RKO (cell line): Measurements from ENCODE around the gene TMEM178B.
"Not testable (repeated sequence)": the region's sequence is repeated elsewhere in the genome, so short reads cannot be mapped to it uniquely, and the experiment has no call there.

Experiments used
- DNase-seq: peaks from one replicate; pipeline ENCODE4 v3.0.0-alpha.2; 2016; ENCODE audit warnings: low spot score

TMEM178B gene

DNA sequence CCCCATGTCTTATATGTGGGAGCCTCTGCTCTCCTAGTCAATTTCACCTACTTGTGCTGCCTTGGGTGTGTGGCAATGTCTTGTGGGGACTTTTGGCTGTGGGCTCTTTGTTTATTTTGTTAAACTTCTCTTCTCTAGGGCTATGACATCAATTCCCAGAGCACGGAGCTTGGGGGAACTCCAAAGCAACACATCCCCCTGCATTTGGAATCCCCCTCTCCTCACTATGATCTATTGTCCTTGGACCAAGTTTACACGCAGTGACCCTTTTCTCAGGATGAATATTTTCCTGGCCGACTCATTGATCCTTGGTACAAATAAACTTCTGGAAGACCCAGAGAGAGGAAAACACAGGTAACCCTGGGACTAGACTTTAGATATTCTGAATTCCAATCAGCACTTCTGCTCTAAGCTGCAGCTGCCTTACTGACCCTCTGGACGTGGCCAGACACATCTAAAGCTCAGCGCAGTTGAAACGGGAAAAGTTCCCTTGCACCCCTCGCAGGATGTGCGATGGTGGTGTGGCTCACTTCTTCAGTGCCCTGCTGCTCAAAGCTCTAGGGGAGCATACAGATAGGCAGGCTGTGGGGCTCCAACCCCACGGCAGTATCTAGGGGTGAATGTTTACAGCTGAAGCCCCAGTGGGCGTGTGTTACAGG, 110.8 kb downstream of the TMEM178B start:
- DNase-seq, result no peak

DNA sequence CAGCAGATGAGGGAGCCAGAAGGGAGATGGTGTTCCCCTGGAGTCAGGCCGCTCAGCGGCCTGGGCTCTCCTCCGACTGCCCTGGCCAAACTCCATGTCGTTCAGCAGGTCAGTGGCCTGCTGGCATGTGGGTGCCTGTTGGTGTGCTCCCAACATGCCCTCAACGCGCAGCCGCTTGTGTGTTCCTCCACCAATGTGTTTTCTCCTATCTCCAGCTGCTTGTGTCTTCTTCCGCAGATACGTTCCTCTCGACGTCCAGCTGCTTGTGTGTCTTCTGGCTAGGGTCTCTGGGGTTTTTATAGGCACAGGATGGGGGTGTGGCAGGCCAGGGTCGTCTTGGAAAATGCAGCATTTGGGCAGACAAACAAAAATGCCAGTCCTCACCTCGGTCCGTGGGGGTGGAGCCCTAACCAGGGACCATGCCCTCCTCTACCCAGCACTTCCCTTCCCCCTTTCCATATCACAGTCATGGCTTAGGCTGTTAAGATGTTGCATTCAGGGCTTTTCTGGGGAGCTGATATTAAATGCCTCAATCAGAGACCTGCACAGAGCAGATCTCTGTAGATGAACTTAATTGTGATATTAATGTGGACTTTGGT, 111.6 kb downstream of the TMEM178B start:
- DNase-seq, result no peak

DNA sequence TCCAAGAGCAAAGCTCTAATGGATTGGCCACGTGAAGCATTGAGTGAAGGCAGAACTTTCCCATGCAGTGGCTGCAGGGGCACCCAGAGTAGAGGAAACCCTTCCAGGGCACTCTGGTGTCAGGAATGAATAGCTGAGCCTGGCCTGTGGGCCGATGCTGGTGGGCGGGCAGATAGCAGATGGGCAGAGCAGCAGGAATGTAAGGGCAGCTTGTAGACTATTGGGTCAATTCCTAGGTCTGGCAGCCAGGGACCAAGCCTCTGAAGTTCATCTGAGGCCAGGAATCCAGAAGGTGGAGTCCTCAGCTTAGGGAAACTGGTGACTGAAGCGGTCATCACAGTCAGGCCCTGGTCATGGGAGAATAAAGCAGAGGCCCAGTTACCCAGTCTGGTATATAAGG, 115.4 kb downstream of the TMEM178B start:
- no peak for DNase-seq

DNA sequence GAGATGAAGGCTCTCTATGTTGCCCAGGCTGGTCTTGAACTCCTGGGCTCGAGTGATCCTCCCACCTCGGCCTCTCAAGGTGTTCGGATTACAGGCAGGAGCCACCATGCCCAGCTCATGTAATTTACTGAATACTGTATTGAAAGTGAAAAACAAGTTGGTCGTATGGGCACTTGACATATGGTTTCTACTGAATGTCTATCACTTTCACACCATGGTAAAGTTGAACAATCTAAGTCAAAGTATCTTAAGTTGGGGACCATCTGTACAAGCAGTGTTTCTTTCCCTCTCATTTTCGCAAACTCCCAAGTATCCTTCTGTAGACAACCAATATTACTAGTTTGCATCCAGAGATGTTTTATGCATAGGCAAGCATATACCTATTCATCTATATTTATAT, 116.6 kb downstream of the TMEM178B start:
- no peak for DNase-seq

DNA sequence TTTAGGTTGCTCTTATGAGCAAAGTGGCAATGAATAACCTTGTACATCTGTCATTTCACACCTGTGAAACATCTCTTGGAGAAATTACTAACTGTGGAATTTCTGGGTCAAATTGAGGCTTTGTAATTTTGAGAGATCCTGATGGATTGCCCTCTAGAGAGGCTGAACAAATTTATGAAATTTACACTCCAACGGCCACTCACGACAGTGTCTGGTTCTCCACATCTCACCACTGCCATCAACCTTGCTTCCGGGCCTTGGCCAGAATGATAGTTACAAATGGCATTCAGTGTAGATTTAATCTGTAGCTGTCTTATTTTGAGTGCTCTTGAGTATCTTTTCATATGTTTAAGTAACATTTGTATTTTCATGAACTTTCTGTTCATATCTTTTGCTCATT, 117.4 kb downstream of the TMEM178B start:
- DNase-seq, result no peak

DNA sequence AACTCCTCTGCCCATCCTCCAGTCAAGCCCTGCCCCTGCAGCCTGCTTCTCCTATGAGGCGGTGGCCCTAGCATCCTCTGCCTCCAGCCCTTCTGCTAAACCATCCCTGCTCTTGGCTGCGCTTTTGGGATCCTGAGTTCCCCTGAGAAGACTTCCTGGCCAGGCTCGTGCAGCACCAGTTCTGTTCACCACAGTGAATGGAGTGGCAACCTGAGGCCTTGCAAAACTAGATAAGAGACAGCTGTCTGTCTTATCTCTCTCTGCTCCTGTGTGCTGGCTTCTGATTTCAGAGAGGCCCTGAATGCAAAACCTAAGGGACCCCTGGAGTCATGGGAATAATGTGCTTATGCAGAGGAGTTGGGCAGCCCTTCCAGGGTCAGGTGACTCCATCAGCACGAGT, 119.2 kb downstream of the TMEM178B start:
- no peak for DNase-seq

DNA sequence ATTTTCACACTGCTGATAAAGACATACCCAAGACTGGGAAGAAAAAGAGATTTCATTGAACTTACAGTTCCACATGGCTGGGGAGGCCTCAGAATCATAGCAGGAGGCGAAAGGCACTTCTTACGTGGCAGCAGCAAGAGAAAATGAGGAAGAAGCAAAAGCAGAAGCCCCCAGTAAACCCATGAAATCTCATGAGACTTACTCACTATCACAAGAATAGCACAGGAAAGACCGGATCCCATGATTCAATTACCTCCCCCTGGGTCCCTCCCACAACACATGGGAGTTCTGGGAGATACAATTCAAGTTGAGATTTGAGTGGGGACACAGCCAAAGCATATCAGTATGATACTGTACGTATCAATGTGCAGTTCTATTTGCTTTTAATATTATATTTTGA, 121.9 kb downstream of the TMEM178B start:
- DNase-seq, result not testable (repeated sequence)

DNA sequence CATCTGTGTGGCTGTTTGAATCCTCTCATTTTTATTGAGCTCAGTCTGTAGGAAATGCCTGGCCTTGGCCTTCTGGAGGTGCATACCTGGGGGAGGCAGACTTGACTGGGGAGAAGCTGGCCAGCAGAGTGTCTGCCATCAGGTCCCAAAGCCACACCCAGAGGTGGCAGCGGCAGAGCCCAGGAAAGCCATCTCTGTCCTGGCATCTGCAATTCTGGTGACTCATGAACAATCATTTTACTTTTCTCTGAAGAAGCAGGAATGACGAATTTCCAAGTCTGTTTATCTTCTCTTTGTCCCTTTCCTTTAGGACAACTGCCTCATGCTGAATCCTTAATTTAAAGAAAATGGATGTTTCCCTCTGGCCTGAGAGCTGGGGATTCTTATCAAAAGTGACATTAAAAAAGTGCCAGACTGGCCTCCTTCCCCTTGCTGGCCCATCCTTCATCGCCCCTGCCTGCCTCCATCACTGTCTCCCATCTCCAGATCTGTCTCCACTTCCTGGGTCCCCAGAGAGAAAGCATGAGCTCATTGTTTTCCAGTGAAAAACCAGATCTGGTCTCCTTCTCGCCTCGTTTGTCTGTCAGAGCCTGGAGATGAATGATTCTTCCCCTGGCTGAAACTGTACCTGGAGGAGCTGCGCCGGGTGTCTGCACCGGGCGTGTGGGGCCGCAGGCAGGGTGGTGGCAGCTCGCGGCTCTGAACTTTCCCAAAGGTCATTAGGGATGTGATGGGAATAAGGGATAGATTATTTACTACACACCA, 124.5 kb downstream of the TMEM178B start:
- peak; percentile 32 for DNase-seq

DNA sequence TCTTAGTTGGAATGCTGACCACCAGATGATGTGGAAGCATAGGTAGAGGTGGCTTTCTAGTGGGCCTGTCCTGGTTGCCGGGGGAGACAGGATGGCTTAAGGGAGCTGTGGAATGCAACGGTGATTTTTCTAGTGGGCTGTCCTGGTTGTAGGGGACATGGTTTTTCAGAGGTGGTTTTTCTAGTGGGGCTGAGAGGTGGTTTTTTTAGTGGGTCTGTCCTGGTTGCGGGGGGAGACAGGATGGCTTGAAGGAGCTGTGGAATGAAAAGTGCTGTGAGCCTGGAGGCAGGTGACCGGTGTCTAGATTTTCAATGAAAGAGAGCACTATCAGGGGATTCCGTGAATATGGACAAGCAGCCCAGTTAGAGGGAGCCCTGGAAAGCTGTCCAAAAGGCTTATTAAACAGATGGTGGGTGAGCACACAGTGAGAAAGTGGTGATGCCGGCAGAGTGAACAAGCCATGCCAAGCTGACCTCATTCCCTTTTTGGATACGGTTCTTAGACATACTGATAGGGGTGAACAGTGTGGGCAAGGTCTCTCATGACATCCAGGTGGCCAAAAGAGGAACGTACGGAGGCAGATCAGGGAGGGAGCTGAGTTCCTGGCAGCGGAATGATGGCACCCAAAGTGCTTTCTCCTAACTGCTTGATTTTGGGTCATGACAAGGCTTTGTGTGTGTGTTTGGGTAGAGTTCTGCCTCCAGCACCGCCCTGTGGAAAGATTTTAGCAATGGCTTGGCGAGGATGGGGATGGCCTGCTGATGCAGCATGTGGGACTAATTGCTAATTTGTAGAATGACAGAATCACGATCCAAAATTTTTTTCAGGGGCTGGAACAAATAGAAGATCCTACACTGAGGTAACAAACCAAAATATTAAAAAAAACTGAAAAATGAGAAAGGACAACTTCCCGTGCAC, 126.6 kb downstream of the TMEM178B start:
- no peak for DNase-seq

DNA sequence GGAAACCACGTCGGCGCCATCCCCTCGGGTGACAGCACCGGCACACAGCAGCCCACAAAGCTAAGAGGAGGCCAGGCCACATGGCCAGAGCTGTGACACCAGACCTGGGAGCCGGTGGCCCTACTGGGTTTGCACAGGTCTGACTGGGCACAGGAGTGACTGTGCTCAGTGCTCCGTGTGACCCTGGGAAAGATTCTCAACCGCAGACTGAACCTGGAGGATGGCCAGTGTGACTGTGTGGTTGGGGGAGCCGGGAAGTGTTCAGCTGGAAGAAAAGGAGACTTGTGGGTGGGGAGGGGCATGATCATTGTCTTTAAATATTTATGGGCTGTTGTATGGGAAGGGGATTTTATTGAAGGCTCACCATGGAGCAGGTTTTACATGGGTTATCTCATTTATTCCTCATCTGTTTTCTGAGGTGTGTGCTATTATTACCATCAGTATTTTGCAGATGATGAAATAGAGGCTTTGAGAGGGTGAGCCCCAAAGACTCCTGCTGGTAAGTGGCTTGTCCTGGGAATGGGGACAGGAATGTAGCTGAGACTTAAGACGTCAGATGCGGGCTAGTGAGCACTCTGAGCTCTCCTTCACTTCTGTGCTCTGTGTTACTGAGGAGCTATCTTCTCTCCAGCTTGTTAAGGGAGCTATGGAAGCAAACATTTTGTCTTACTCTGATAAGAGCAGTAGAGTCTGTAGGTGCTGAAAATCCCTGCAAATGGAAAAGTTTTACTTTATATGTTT, 127.5 kb downstream of the TMEM178B start:
- no peak for DNase-seq

DNA sequence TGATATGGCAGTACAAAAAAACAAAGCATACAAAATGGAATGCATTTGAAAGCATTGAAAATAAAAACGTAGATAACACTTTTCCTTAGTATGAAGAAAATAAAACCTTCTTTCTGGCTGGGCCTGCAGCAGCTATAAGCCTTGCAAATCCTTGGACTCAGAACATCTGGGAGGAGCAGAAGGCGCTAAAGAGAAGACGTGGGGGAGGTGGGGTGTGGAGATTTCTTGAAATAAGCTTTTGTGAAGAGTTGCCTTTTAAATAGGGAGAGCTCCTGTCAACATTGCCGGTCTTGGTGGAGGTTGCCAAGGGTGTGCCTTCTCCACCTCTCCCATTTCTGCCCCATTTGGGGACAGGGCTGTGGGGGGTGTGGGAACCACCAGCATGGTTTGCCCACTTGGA, 128.7 kb downstream of the TMEM178B start:
- no peak for DNase-seq

DNA sequence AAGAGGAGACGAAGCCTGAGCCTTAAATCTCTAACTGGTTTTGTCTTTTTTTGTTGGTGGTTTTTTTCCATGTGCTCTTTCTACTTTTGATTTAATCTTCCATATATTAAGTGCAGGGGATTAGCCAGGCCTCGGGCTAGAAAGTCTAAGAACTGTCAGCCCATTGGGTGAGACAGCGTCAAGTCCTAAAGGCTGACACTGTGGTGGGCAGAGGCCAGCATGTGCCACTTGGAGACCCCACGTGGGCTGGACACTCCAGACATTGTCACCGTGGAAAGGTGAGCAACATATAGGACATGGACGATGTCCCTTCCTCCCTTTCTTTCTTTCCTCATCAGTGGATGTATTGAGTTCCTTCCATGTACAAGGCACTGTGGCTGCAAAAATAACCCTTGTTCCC, 129.3 kb downstream of the TMEM178B start:
- DNase-seq, result no peak

DNA sequence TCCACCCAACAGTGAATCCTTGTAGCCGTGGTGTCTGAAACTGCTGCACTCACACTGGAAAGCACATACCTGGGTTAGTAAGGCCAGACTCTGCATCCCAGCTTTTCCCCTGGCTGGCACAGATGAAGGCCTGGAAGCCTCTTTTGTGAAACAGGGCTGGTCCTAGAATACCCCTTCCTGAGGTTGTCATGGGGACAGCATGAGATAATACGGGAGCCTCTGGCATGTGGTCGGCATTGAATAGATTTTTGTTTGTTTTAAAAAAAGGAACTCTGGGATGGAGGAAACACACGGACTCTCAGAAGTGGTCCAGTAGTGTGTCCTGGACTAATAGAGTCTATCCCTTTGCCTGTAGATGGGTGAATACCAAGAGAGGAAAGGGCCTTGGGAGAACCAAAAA, 129.7 kb downstream of the TMEM178B start:
- DNase-seq, result no peak

DNA sequence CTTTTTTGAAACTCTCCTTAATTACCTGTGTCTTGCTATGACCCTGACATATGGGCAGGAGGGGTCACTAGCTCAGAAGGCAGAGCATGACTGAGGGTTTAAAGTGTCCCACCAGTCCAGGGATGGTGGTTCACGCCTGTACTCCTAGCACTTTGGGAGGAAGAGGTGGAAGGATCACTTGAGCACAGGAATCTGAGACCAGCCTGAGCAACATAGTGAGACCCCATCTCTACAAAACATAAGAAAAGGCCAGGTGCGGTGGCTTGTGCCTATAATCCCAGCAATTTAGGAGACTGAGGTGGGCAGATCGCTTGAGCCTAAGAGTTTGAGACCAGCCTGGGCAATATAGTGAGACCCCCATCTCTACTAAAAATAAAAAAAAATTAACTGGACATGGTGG, 133.8 kb downstream of the TMEM178B start:
- no peak for DNase-seq

DNA sequence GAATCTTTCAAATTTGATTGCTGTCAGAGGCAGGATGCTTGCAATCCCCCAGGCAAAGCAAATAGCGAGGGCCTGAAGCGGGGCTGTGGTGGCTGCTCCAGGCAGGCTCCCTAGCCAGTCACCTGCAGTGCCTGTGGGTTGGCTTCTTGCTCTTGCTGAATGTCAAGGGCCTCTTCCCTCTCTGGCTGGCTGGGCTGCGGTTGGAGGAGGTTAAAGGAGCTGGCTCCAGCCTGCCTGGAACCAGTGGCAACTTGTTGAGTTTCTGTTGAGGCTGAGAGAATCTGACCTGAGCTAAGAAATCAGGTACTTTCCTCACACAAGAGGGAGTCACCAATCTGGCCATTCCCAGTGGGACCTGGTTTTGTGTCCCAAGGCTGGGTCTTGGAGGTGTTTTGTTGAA, 134.7 kb downstream of the TMEM178B start:
- DNase-seq, result no peak

DNA sequence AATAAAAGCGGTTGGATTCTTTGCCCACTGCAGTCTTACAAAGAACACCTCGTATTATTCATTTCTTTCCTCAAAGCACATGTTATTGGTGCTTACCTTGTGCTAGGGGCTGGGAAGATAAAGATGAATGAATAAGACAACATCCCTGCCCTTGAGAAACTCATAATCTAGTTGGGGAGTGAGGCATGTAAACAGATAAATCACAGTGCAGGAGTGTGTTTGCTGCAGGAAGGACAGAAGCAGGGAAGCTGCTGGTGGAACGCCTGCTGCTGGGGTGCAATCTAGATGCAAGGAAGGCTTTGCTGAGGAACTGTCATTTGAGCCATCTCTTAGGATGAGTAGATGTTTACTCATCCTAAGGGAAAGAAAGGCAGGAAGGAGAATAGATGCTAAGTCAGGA, 135.6 kb downstream of the TMEM178B start:
- DNase-seq, result no peak

DNA sequence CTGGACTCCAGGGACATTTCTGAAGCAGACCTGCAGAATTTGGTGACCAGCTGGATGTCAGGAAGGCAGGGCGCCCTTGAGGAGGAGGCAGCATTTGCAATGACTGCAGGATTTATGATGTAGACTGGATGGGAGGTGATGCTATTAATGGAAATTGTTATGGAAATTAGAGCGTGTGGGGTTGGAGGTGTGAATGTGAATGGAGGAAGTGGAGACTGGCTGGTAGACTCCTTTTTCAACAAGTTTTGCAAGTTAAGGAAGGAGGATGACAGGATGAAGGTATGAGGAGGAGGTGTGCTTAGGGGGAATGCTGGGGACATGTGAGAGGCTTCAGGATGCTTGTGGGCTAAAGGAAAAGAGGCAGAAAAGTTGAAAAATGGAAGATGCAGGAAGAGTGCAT, 137.0 kb downstream of the TMEM178B start:
- no peak for DNase-seq

DNA sequence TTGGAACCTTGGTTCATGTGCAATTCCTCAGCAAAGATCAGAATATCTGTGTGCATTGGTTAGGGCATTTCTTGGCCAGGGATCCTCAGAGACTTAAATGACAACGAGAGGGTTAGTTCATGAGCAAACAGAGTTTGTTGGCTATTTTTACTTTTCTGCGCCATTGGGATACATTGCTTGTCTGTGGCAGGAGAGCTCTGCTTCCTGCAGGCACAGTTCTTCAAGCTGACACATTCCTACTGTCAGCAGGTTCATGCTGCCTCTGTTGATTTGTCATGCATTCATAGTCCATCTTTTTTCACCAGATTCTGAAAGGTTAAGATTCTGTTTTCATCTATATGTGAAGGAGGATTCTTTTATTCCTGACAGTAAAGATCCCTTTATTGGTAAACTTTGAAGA, 139.4 kb downstream of the TMEM178B start:
- no peak for DNase-seq

DNA sequence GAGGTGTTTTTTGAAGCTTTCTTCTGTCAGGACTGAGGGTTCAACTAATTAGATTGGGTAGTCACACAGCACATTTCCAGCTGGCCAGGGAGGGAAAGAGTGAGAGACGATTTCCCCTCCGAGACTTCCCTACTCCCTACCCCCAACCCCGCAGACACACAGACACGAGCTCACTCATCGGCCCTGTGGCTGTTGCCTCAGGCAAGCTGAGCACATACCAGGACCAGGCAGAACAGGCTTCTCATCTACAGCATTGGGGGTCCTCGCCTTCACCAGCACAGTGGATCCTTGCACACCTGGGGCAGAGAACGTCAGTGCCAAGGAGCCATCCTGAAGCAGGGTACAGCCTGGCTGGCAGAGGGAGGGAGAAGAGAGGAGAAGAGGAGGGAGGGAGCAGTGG, 144.1 kb downstream of the TMEM178B start:
- DNase-seq, result no peak

DNA sequence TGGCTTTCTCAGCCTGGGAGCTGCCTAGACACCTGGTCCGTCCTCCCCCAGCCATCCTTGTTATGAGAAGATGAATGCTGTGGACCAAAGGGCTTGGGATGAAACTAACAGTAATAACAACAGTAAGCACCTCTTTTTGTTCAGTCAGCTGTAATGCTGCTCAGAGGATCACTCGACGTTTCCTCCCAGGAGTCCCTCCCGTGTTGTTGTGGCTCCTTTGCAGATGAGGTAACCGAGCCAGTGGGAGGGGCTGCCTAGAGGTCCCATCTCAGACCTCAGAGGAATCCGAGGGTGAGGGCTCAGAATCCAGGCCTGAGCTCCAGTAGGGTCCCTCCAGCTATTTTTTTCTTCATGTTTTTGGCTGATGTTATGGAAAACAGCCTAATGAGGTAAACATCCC, 145.1 kb downstream of the TMEM178B start:
- DNase-seq, result no peak

DNA sequence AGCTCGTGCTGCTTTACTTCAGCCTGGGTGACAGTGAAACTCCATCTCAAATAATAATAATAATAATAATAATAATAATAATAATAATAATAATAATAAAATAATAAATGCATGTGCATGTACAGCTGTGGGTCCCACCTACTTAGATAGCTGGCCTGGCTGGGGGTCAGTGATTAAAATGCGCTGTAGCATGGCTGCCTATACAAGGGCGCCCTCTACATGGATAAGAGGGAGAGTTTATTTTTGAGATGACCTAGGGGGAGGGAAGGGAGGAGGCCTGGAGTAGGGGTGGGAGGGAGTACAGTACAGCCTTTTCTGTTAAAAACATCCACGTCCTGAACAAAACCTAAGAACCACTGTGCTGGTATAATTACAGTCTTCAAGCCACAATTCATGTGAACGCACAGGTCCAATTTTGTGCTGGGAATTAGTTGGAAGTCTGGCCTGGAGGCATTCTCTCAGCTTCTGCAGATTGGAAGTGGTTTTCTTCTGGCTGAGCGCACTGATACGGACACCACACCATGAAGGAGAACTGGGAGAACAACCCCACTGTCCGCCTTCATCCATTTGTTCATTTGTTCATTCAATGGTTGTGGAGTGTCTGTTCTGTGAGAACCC, 146.5 kb downstream of the TMEM178B start:
- peak; percentile 7 for DNase-seq
